DMS53 treated with DMSO at 0.1 percent for 48 hours (cell line): ENCODE results near the gene MGP.

Source experiments
- DNase-seq: peaks from one replicate; lab custom pipeline; 2025; ENCODE audit not compliant: unreplicated experiment; lab: John Stamatoyannopoulos, UW

MGP gene

GRCh38 chr12:14885718-14886221 is at the start of gene MGP:
Gene MGP (minus strand): TSS chr12:14885854. CDS start chr12:14885791, 63 bp downstream.
- no peak for DNase-seq

- DNase-seq = peak; percentile 79
Measured at GRCh38 chr12:14935031-14935430, 49.4 kb upstream of the MGP start.

- DNase-seq = peak; percentile 35
Measured at GRCh38 chr12:14934511-14934910, 48.9 kb upstream of the MGP start.

- no peak for DNase-seq
Measured at GRCh38 chr12:14931791-14932560, 46.3 kb upstream of the MGP start.

- no peak for DNase-seq
Measured at GRCh38 chr12:14931359-14931758, 45.7 kb upstream of the MGP start.

GRCh38 chr12:14930299-14930698 is 44.6 kb upstream of the MGP start:
- DNase-seq = no peak

GRCh38 chr12:14928931-14929330 is 43.3 kb upstream of the MGP start:
- DNase-seq = peak; percentile 91

GRCh38 chr12:14927267-14927666 is 41.6 kb upstream of the MGP start:
- no peak for DNase-seq

- DNase-seq = no peak
Measured at GRCh38 chr12:14924541-14924940, 38.9 kb upstream of the MGP start.

GRCh38 chr12:14923944-14924343 is 38.3 kb upstream of the MGP start:
- no peak for DNase-seq

GRCh38 chr12:14921218-14921617 is 35.6 kb upstream of the MGP start:
- DNase-seq = no peak

- DNase-seq = no peak
Measured at GRCh38 chr12:14920475-14921126, 34.9 kb upstream of the MGP start.

- no peak for DNase-seq
Measured at GRCh38 chr12:14919455-14919854, 33.8 kb upstream of the MGP start.

GRCh38 chr12:14915736-14916135 is 30.1 kb upstream of the MGP start:
- DNase-seq = no peak

- DNase-seq = no peak
Measured at GRCh38 chr12:14913381-14913781, 27.7 kb upstream of the MGP start.

- no peak for DNase-seq
Measured at GRCh38 chr12:14911131-14911530, 25.5 kb upstream of the MGP start.

- no peak for DNase-seq
Measured at GRCh38 chr12:14910090-14910915, 24.6 kb upstream of the MGP start.

- no peak for DNase-seq
Measured at GRCh38 chr12:14907953-14908352, 22.3 kb upstream of the MGP start.

- no peak for DNase-seq
Measured at GRCh38 chr12:14906114-14906513, 20.5 kb upstream of the MGP start.

- no peak for DNase-seq
Measured at GRCh38 chr12:14905269-14906004, 19.8 kb upstream of the MGP start.

GRCh38 chr12:14904854-14905253 is 19.2 kb upstream of the MGP start:
- no peak for DNase-seq
